Neural cell (in vitro differentiated cells): ENCODE measurements around the gene PIP4K2A. TPM values are rescaled to one million over a fixed set of nuclear protein-coding genes. Genes with fewer than 3 reads are reported as not detected.

Experiments
- H2AFZ ChIP-seq: fragments of 200-600, 300-800 bp; sonication (generic), shearing (Covaris generic); 2 replicates; pipeline ENCODE4 v1.6.0; 2014; ENCODE audit warnings: low read depth, mild to moderate bottlenecking, antibody characterized with exemption, low read length, moderate library complexity
- H3F3A ChIP-seq: fragments of 200-600 bp; shearing (Covaris generic); 2 replicates; pipeline ENCODE4 v1.6.1; 2016; ENCODE audit warnings: mild to moderate bottlenecking, moderate library complexity, mixed read lengths, antibody characterized with exemption, low read length; ENCODE audit not compliant: insufficient read depth, poor library complexity, severe bottlenecking
- H3K27ac ChIP-seq: fragments of 200-600, 300-800 bp; sonication (generic), shearing (Covaris generic); 2 replicates; pipeline ENCODE4 v1.5.1; 2014; ENCODE audit warnings: mild to moderate bottlenecking, low read length, moderate library complexity
- H3K27me3 ChIP-seq: fragments of 300-800, 200-600 bp; sonication (generic), shearing (Covaris generic); 2 replicates; pipeline ENCODE4 v1.6.0; 2014; ENCODE audit warnings: mild to moderate bottlenecking, low read depth, low read length, moderate library complexity; ENCODE audit not compliant: insufficient read depth
- H3K36me3 ChIP-seq: fragments of 300-800, 200-600 bp; sonication (generic), shearing (Covaris generic); 2 replicates; pipeline ENCODE4 v1.5.1; 2014; ENCODE audit warnings: mild to moderate bottlenecking, antibody characterized with exemption, low read length, moderate library complexity; ENCODE audit not compliant: insufficient read depth
- H3K4me2 ChIP-seq: fragments of 300-800, 200-600 bp; sonication (generic), shearing (Covaris generic); 2 replicates; pipeline ENCODE4 v1.6.0; 2014; ENCODE audit warnings: mild to moderate bottlenecking, low read length
- H3K4me3 ChIP-seq: fragments of 300-800, 200-600 bp; sonication (generic), shearing (Covaris generic); 2 replicates; pipeline ENCODE4 v1.5.1; 2014; ENCODE audit warnings: mild to moderate bottlenecking, low read length, moderate library complexity
- H3K79me2 ChIP-seq: fragments of 200-600 bp; shearing (Covaris generic); replicated peaks from 2 replicates; pipeline ENCODE4 v1.6.0; 2014; ENCODE audit warnings: mild to moderate bottlenecking, low read length, moderate library complexity; ENCODE audit not compliant: insufficient read depth
- H3K9ac ChIP-seq: fragments of 300-800, 200-600 bp; sonication (generic), shearing (Covaris generic); 2 replicates; pipeline ENCODE4 v1.6.1; 2016; ENCODE audit warnings: mild to moderate bottlenecking, low read length, mixed read lengths
- H3K9me2 ChIP-seq: fragments of 200-600 bp; shearing (Covaris generic); 2 replicates; pipeline ENCODE4 v1.6.1; 2016; ENCODE audit warnings: mild to moderate bottlenecking, low read length, mixed read lengths; ENCODE audit not compliant: insufficient read depth
- H3K9me3 ChIP-seq: fragments of 200-600, 300-800 bp; sonication (generic), shearing (Covaris generic); 2 replicates; pipeline ENCODE4 v1.6.1; 2016; ENCODE audit warnings: mild to moderate bottlenecking, mixed run types, low read length, moderate library complexity, mixed read lengths
- H4K20me1 ChIP-seq: fragments of 200-600 bp; shearing (Covaris generic); 2 replicates; pipeline ENCODE4 v1.6.1; 2016; ENCODE audit warnings: mild to moderate bottlenecking, mixed run types; ENCODE audit not compliant: insufficient read depth
- CTCF ChIP-seq: fragments of 450-650 bp; IDR thresholded peaks from 2 replicates; pipeline ENCODE4 v1.5.1; 2014; ENCODE audit warnings: antibody characterized with exemption, mild to moderate bottlenecking, moderate library complexity; ENCODE audit not compliant: poor library complexity, severe bottlenecking
- EP300 ChIP-seq: fragments of 450-650 bp; conservative IDR thresholded peaks from 2 replicates; pipeline ENCODE4 v1.6.1; 2014; ENCODE audit warnings: antibody characterized with exemption, mild to moderate bottlenecking, moderate library complexity; ENCODE audit not compliant: poor library complexity, severe bottlenecking
- EZH2 ChIP-seq: fragments of 200-600, 300-800 bp; shearing (Covaris generic), sonication (generic); IDR thresholded peaks from 2 replicates; pipeline ENCODE4 v1.6.1; 2014; ENCODE audit warnings: antibody characterized with exemption, low read length, borderline replicate concordance, mild to moderate bottlenecking; ENCODE audit not compliant: insufficient read depth, poor library complexity, severe bottlenecking
- MXI1 ChIP-seq: fragments of 450-650 bp; conservative IDR thresholded peaks from 2 replicates; pipeline ENCODE4 v1.6.1; 2014; ENCODE audit warnings: antibody characterized with exemption, mild to moderate bottlenecking; ENCODE audit not compliant: poor library complexity, severe bottlenecking
- POLR2AphosphoS5 ChIP-seq: IDR thresholded peaks from 2 replicates; pipeline ENCODE4 v1.6.1; 2012
- RAD21 ChIP-seq: fragments of 450-650 bp; conservative IDR thresholded peaks from 2 replicates; pipeline ENCODE4 v1.6.1; 2014; ENCODE audit warnings: antibody characterized with exemption, mild to moderate bottlenecking, moderate library complexity
- SMC3 ChIP-seq: fragments of 450-650 bp; conservative IDR thresholded peaks from 2 replicates; pipeline ENCODE4 v1.6.1; 2014; ENCODE audit warnings: antibody characterized with exemption, mild to moderate bottlenecking, moderate library complexity; ENCODE audit not compliant: poor library complexity
- TAF1 ChIP-seq: IDR thresholded peaks from 2 replicates; pipeline ENCODE4 v1.6.1; 2012; ENCODE audit warnings: low read depth
- polyA plus RNA-seq: library from polyadenylated mRNA; depleted of rRNA; stranded (reverse); fragments of >200 nt; gene quantifications from 2 replicates; pipeline ENCODE4 v1.2.3, GENCODE V29; 2014
- TF ChIP-seq, protein P1 (sequence below): IDR thresholded peaks from 2 replicates; pipeline ENCODE4 v1.6.1; 2012; ENCODE audit warnings: borderline replicate concordance

The PIP4K2A gene
- polyA plus RNA-seq, 1 donor from 2014 or later, result 12.6 TPM

GRCh38 chr10:22556774-22557173, 157.6 kb downstream of the PIP4K2A start:
- H3K79me2 ChIP-seq, result no peaks in the 10 kb centered on the region
- no peak overlapping the region for H3K9ac ChIP-seq
- H3K9me3 ChIP-seq, result no peaks in the 10 kb centered on the region
- TF ChIP-seq CTCF (no peak), TAF1 (no peak), POLR2AphosphoS5 (no peak), RAD21 (no peak), MXI1 (no peak), EZH2 (no peak), EP300 (no peak), SMC3 (no peak)
- TF ChIP-seq, protein P1, sequence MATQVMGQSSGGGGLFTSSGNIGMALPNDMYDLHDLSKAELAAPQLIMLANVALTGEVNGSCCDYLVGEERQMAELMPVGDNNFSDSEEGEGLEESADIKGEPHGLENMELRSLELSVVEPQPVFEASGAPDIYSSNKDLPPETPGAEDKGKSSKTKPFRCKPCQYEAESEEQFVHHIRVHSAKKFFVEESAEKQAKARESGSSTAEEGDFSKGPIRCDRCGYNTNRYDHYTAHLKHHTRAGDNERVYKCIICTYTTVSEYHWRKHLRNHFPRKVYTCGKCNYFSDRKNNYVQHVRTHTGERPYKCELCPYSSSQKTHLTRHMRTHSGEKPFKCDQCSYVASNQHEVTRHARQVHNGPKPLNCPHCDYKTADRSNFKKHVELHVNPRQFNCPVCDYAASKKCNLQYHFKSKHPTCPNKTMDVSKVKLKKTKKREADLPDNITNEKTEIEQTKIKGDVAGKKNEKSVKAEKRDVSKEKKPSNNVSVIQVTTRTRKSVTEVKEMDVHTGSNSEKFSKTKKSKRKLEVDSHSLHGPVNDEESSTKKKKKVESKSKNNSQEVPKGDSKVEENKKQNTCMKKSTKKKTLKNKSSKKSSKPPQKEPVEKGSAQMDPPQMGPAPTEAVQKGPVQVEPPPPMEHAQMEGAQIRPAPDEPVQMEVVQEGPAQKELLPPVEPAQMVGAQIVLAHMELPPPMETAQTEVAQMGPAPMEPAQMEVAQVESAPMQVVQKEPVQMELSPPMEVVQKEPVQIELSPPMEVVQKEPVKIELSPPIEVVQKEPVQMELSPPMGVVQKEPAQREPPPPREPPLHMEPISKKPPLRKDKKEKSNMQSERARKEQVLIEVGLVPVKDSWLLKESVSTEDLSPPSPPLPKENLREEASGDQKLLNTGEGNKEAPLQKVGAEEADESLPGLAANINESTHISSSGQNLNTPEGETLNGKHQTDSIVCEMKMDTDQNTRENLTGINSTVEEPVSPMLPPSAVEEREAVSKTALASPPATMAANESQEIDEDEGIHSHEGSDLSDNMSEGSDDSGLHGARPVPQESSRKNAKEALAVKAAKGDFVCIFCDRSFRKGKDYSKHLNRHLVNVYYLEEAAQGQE, result no peak
- H3K36me3 ChIP-seq, result no peaks in the 10 kb centered on the region
- no peaks in the 10 kb centered on the region for H3K27me3 ChIP-seq
- no peak overlapping the region for H3K4me2 ChIP-seq
- H3K27ac ChIP-seq, result no peak overlapping the region
- H3K9me2 ChIP-seq, result no peaks in the 10 kb centered on the region
- H2AFZ ChIP-seq, result no peak overlapping the region
- no peaks in the 10 kb centered on the region for H4K20me1 ChIP-seq
- H3F3A ChIP-seq, result peaks cover 9% of the 10 kb centered on the region
- H3K4me3 ChIP-seq, result no peak overlapping the region

DNA sequence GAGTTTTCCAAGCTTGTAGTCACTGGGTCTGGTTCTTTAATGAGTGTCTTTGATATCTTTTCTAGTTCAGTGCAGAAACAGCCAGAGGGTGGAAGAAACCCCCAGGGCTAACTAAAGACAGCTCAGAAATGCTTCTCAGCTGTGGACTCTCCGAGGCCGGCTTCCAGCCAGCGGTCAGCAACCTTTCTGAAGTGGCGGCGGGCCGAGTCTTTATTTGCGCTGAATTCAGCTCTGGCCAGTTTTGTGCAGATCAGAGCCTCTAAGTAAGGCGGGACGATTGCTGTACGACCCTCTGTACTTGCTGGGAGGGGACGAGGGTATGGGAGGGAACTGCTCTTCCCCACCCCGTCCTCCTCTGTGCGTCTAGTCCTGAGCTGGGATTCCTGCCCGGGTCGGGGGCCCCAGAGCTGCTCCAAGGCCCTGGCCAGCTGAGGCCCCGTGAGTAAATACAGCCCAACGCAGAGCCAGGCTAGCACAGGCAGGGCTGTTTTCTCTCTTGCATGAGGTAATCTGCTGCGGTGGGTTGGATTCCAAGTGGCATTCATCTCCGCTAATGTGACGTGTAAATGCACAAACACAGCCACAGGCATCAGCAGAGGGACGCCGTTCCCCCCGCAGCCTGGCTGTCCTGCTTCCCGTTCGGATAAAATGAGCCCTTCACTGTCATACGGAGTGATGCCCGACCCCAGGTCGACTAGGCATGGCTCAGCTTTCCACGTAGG, 159.8 kb downstream of the PIP4K2A start:
- no peak for TF ChIP-seq RAD21
- no peak for TF ChIP-seq SMC3
- TF ChIP-seq CTCF, result no peak
- TF ChIP-seq MXI1, result no peak
- TF ChIP-seq POLR2AphosphoS5, result no peak
- TF ChIP-seq TAF1, result no peak
- TF ChIP-seq EP300, result no peak
- TF ChIP-seq, protein P1, result no peak
- no peak for TF ChIP-seq EZH2
- Histone ChIP-seq H3F3A (no peaks in the 10 kb centered on the region), H3K27me3 (no peaks in the 10 kb centered on the region), H3K4me2 (no peak overlapping the region), H3K36me3 (no peaks in the 10 kb centered on the region), H3K27ac (no peak overlapping the region), H3K9me2 (no peaks in the 10 kb centered on the region), H4K20me1 (no peaks in the 10 kb centered on the region), H2AFZ (no peak overlapping the region), H3K4me3 (no peak overlapping the region), H3K9me3 (no peaks in the 10 kb centered on the region), H3K79me2 (no peaks in the 10 kb centered on the region), H3K9ac (no peak overlapping the region)
